ENCODE results near the gene CLPTM1L.

GRCh38 chr5:1364211-1364610 is 19.3 kb upstream of the CLPTM1L start:
- TF ChIP-seq, protein P1, sequence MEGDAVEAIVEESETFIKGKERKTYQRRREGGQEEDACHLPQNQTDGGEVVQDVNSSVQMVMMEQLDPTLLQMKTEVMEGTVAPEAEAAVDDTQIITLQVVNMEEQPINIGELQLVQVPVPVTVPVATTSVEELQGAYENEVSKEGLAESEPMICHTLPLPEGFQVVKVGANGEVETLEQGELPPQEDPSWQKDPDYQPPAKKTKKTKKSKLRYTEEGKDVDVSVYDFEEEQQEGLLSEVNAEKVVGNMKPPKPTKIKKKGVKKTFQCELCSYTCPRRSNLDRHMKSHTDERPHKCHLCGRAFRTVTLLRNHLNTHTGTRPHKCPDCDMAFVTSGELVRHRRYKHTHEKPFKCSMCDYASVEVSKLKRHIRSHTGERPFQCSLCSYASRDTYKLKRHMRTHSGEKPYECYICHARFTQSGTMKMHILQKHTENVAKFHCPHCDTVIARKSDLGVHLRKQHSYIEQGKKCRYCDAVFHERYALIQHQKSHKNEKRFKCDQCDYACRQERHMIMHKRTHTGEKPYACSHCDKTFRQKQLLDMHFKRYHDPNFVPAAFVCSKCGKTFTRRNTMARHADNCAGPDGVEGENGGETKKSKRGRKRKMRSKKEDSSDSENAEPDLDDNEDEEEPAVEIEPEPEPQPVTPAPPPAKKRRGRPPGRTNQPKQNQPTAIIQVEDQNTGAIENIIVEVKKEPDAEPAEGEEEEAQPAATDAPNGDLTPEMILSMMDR (IDR thresholded peaks at IDR 0.05) = no peak
- no peak for TF ChIP-seq ZFX (IDR thresholded peaks at IDR 0.05; ENCODE audit: borderline replicate concordance)
